ENCODE data around the gene HSF2BP.
"Not testable (repeated sequence)": the region's sequence is repeated elsewhere in the genome, so short reads cannot be mapped to it uniquely, and the experiment has no call there.

- TF ChIP-seq CTCF (IDR thresholded peaks at IDR 0.05; ENCODE audit: low read depth, low read length); POLR2A (IDR thresholded peaks at IDR 0.05; ENCODE audit: extremely low read depth, insufficient read length); MAX (IDR thresholded peaks at IDR 0.05; ENCODE audit: low read depth, low read length); MYC (IDR thresholded peaks at IDR 0.05; ENCODE audit: low read depth, low read length): not testable (repeated sequence)
Measured at GRCh38 chr21:43651926-43652325, 7.4 kb downstream of the HSF2BP start.

All from NB4 (cell line).